Thyroid gland (tissue), 4 donors: Measurements from ENCODE around the gene COX8A.

Source experiments
- CTCF ChIP-seq, 6 experiments: fragments of 200-600 bp in 3 of 6; fragments of 450-650 bp in 3 of 6; sonication (generic) in 3 of 6; IDR thresholded peaks; one replicate each; pipeline ENCODE4 v1.5.1; 2016 to 2019; ENCODE audit warnings: antibody characterized with exemption in 6 of 6, mild to moderate bottlenecking in 2 of 6, inconsistent platforms in 1 of 6, moderate library complexity in 1 of 6
- POLR2A ChIP-seq, 2 donors: fragments of 450-650 bp; IDR thresholded peaks; one replicate each; pipeline ENCODE4 v1.6.1; 2017; ENCODE audit warnings: antibody characterized with exemption in 2 of 2, mild to moderate bottlenecking in 2 of 2, moderate library complexity in 1 of 2

- TF ChIP-seq CTCF (IDR thresholded peaks at IDR 0.05) = no peak
- no peak for TF ChIP-seq POLR2A (IDR thresholded peaks at IDR 0.05)
Measured at GRCh38 chr11:64023712-64024710, 49.6 kb downstream of the COX8A start.
